Measurements from ENCODE around the gene HK1.
A peak's percentile ranks its signal among the peaks of the same experiment; 100 is the strongest.

The HK1 gene

GRCh38 chr10:69364232-69364940 lies 86.1 kb downstream of the HK1 start:
- Histone ChIP-seq H3K9me3 (ENCODE audit: control extremely low read depth in 1 of 5, control insufficient read depth in 4 of 5, insufficient read depth in 2 of 5, low read depth in 1 of 5, low read length in 4 of 5) (no peaks in the 10 kb centered on the region), H3K27ac (ENCODE audit: insufficient read depth in 1 of 2, low read depth in 1 of 2, low read length in 2 of 2, poor library complexity in 1 of 2, severe bottlenecking in 2 of 2) (no peak overlapping the region), H3K36me3 (ENCODE audit: control insufficient read depth in 4 of 4, insufficient read depth in 4 of 4, low read length in 3 of 4) (peaks cover 3 to 67% (median 51%) of the 10 kb centered on the region in 4 experiments), H3K4me3 (ENCODE audit: control insufficient read depth in 1 of 7, extremely low read depth in 1 of 7, insufficient read depth in 4 of 7, low read depth in 2 of 7, low read length in 6 of 7) (no peak overlapping the region), H3K4me1 (ENCODE audit: control extremely low read depth in 1 of 4, control insufficient read depth in 4 of 4, insufficient read depth in 4 of 4, low read length in 3 of 4) (peaks cover 3 to 14% (median 5%) of the 10 kb centered on the region in 4 experiments), H3K27me3 (replicated peaks in 2 of 5; ENCODE audit: control insufficient read depth in 4 of 5, insufficient read depth in 5 of 5, low read length in 4 of 5) (no peaks in the 10 kb centered on the region)
- ChIA-PET POLR2A (no interaction called here), CTCF (interaction anchor here (0.9 to 3.0 kb wide), 6 partner anchors 8 to 126 kb away, joined by 3 to 11 read pairs (median 6); no protein-coding TSS in a partner anchor)
- 100% methylated on average over 1 of the region's 9 CpGs for WGBS (ENCODE audit: insufficient coverage)
- peak in 1 of 3 donors; percentile 5 for DNase-seq

GRCh38 chr10:69366738-69367137 lies 88.4 kb downstream of the HK1 start:
- ChIA-PET POLR2A (no interaction called here), CTCF (no interaction called here)

GRCh38 chr10:69367469-69367868 lies 89.2 kb downstream of the HK1 start:
- 92% methylated on average over 3 of the region's 4 CpGs for WGBS (ENCODE audit: insufficient coverage)
- CTCF ChIA-PET = no interaction called here
- Histone ChIP-seq H3K27me3 (replicated peaks in 2 of 5; ENCODE audit: control insufficient read depth in 4 of 5, insufficient read depth in 5 of 5, low read length in 4 of 5) (no peaks in the 10 kb centered on the region), H3K36me3 (ENCODE audit: control insufficient read depth in 4 of 4, insufficient read depth in 4 of 4, low read length in 3 of 4) (peaks cover 11 to 80% (median 60%) of the 10 kb centered on the region in 4 experiments), H3K9me3 (ENCODE audit: control extremely low read depth in 1 of 5, control insufficient read depth in 4 of 5, insufficient read depth in 2 of 5, low read depth in 1 of 5, low read length in 4 of 5) (no peaks in the 10 kb centered on the region), H3K27ac (ENCODE audit: insufficient read depth in 1 of 2, low read depth in 1 of 2, low read length in 2 of 2, poor library complexity in 1 of 2, severe bottlenecking in 2 of 2) (no peak overlapping the region), H3K4me1 (ENCODE audit: control extremely low read depth in 1 of 4, control insufficient read depth in 4 of 4, insufficient read depth in 4 of 4, low read length in 3 of 4) (no peaks in the 10 kb centered on the region), H3K4me3 (ENCODE audit: control insufficient read depth in 1 of 7, extremely low read depth in 1 of 7, insufficient read depth in 4 of 7, low read depth in 2 of 7, low read length in 6 of 7) (no peak overlapping the region)
- no peak for DNase-seq
- POLR2A ChIA-PET = no interaction called here

More at GRCh38 chr10:69366738-69367137, 88.4 kb downstream of the HK1 start:
- Histone ChIP-seq H3K4me1 (ENCODE audit: control extremely low read depth in 1 of 4, control insufficient read depth in 4 of 4, insufficient read depth in 4 of 4, low read length in 3 of 4) (no peaks in the 10 kb centered on the region), H3K36me3 (ENCODE audit: control insufficient read depth in 4 of 4, insufficient read depth in 4 of 4, low read length in 3 of 4) (peaks cover 9 to 73% (median 54%) of the 10 kb centered on the region in 4 experiments), H3K27me3 (replicated peaks in 2 of 5; ENCODE audit: control insufficient read depth in 4 of 5, insufficient read depth in 5 of 5, low read length in 4 of 5) (no peaks in the 10 kb centered on the region), H3K4me3 (ENCODE audit: control insufficient read depth in 1 of 7, extremely low read depth in 1 of 7, insufficient read depth in 4 of 7, low read depth in 2 of 7, low read length in 6 of 7) (peak overlapping the region in 1 of 7 experiments; percentile 0), H3K27ac (ENCODE audit: insufficient read depth in 1 of 2, low read depth in 1 of 2, low read length in 2 of 2, poor library complexity in 1 of 2, severe bottlenecking in 2 of 2) (no peak overlapping the region), H3K9me3 (ENCODE audit: control extremely low read depth in 1 of 5, control insufficient read depth in 4 of 5, insufficient read depth in 2 of 5, low read depth in 1 of 5, low read length in 4 of 5) (no peaks in the 10 kb centered on the region)
- DNase-seq = no peak
- WGBS (ENCODE audit: insufficient coverage) = 89% methylated on average over 3 of the region's 5 CpGs

- WGBS (ENCODE audit: insufficient coverage) = 97% methylated on average over 5 of the region's 9 CpGs
Measured at GRCh38 chr10:69372126-69372980, 94.1 kb downstream of the HK1 start.

GRCh38 chr10:69374242-69374641 lies 95.9 kb downstream of the HK1 start:
- ChIA-PET POLR2A (no interaction called here), CTCF (interaction anchor here (1.6 to 2.2 kb wide), 2 partner anchors 19 to 136 kb away, joined by 3 to 7 read pairs; no protein-coding TSS in a partner anchor)
- H3K4me1 ChIP-seq (ENCODE audit: control extremely low read depth in 1 of 4, control insufficient read depth in 4 of 4, insufficient read depth in 4 of 4, low read length in 3 of 4) = peaks cover 0 to 8% (median 3%) of the 10 kb centered on the region in 4 experiments
- H3K27ac ChIP-seq (ENCODE audit: insufficient read depth in 1 of 2, low read depth in 1 of 2, low read length in 2 of 2, poor library complexity in 1 of 2, severe bottlenecking in 2 of 2) = no peak overlapping the region
- no peaks in the 10 kb centered on the region for H3K27me3 ChIP-seq (replicated peaks in 2 of 5; ENCODE audit: control insufficient read depth in 4 of 5, insufficient read depth in 5 of 5, low read length in 4 of 5)
- peaks cover 20 to 72% (median 47%) of the 10 kb centered on the region in 4 experiments for H3K36me3 ChIP-seq (ENCODE audit: control insufficient read depth in 4 of 4, insufficient read depth in 4 of 4, low read length in 3 of 4)
- no peaks in the 10 kb centered on the region for H3K9me3 ChIP-seq (ENCODE audit: control extremely low read depth in 1 of 5, control insufficient read depth in 4 of 5, insufficient read depth in 2 of 5, low read depth in 1 of 5, low read length in 4 of 5)
- 96% methylated on average over 13 of the region's 13 CpGs for WGBS (ENCODE audit: insufficient coverage)
- DNase-seq = no peak
- H3K4me3 ChIP-seq (ENCODE audit: control insufficient read depth in 1 of 7, extremely low read depth in 1 of 7, insufficient read depth in 4 of 7, low read depth in 2 of 7, low read length in 6 of 7) = no peak overlapping the region

More at GRCh38 chr10:69372126-69372980, 94.1 kb downstream of the HK1 start:
- peaks cover 0 to 8% (median 3%) of the 10 kb centered on the region in 4 experiments for H3K4me1 ChIP-seq (ENCODE audit: control extremely low read depth in 1 of 4, control insufficient read depth in 4 of 4, insufficient read depth in 4 of 4, low read length in 3 of 4)
- H3K36me3 ChIP-seq (ENCODE audit: control insufficient read depth in 4 of 4, insufficient read depth in 4 of 4, low read length in 3 of 4) = peaks cover 17 to 81% (median 50%) of the 10 kb centered on the region in 4 experiments
- CTCF ChIA-PET = interaction anchor here (1.0 to 1.6 kb wide), 2 partner anchors 17 to 134 kb away, joined by 3 to 4 read pairs; no protein-coding TSS in a partner anchor
- POLR2A ChIA-PET = interaction anchor here (0.6 kb wide), 2 partner anchors 17 to 72 kb away, joined by 3 to 4 read pairs; no protein-coding TSS in a partner anchor
- H3K4me3 ChIP-seq (ENCODE audit: control insufficient read depth in 1 of 7, extremely low read depth in 1 of 7, insufficient read depth in 4 of 7, low read depth in 2 of 7, low read length in 6 of 7) = no peak overlapping the region
- H3K27me3 ChIP-seq (replicated peaks in 2 of 5; ENCODE audit: control insufficient read depth in 4 of 5, insufficient read depth in 5 of 5, low read length in 4 of 5) = no peaks in the 10 kb centered on the region
- no peak overlapping the region for H3K27ac ChIP-seq (ENCODE audit: insufficient read depth in 1 of 2, low read depth in 1 of 2, low read length in 2 of 2, poor library complexity in 1 of 2, severe bottlenecking in 2 of 2)
- H3K9me3 ChIP-seq (ENCODE audit: control extremely low read depth in 1 of 5, control insufficient read depth in 4 of 5, insufficient read depth in 2 of 5, low read depth in 1 of 5, low read length in 4 of 5) = no peaks in the 10 kb centered on the region
- DNase-seq = no peak

- ChIA-PET CTCF (interaction anchor here (1.2 to 2.2 kb wide), 2 partner anchors 18 to 136 kb away, joined by 3 to 7 read pairs; no protein-coding TSS in a partner anchor), POLR2A (no interaction called here)
- Histone ChIP-seq H3K9me3 (ENCODE audit: control extremely low read depth in 1 of 5, control insufficient read depth in 4 of 5, insufficient read depth in 2 of 5, low read depth in 1 of 5, low read length in 4 of 5) (no peaks in the 10 kb centered on the region), H3K36me3 (ENCODE audit: control insufficient read depth in 4 of 4, insufficient read depth in 4 of 4, low read length in 3 of 4) (peaks cover 20 to 74% (median 49%) of the 10 kb centered on the region in 4 experiments), H3K27me3 (replicated peaks in 2 of 5; ENCODE audit: control insufficient read depth in 4 of 5, insufficient read depth in 5 of 5, low read length in 4 of 5) (no peaks in the 10 kb centered on the region), H3K4me3 (ENCODE audit: control insufficient read depth in 1 of 7, extremely low read depth in 1 of 7, insufficient read depth in 4 of 7, low read depth in 2 of 7, low read length in 6 of 7) (no peak overlapping the region), H3K4me1 (ENCODE audit: control extremely low read depth in 1 of 4, control insufficient read depth in 4 of 4, insufficient read depth in 4 of 4, low read length in 3 of 4) (peaks cover 0 to 8% (median 3%) of the 10 kb centered on the region in 4 experiments), H3K27ac (ENCODE audit: insufficient read depth in 1 of 2, low read depth in 1 of 2, low read length in 2 of 2, poor library complexity in 1 of 2, severe bottlenecking in 2 of 2) (no peak overlapping the region)
- 97% methylated on average over 2 of the region's 2 CpGs for WGBS (ENCODE audit: insufficient coverage)
- DNase-seq = no peak
Measured at GRCh38 chr10:69374931-69375306, 96.6 kb downstream of the HK1 start.

All from common myeloid progenitor, CD34-positive (primary cell).